GM04504 (cell line): ENCODE measurements around the gene CFHR1.

Experiments used
- DNase-seq: peaks from one replicate; pipeline ENCODE4 v3.0.0-alpha.2; 2012; ENCODE audit warnings: low read depth

Gene CFHR1

DNA sequence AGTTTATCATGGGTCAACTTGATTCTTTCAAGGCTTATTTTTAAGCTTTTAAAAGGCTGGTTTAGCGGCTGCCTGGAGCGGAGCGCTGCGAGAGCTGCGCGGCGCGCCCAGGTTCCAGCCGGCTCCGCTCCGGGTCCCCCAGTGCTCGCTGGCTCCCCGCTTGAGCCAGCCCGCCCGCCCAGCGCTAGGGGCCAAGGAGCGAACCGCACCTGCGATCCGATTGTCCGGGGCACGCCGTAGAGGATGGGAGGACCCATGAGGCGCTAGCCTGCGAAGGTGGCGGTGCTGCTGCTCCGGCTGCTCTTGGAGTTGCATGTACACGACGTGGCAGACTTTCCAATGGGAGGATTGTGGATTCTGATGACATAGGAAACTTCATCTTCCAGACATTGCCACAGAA is 58.4 kb downstream of the CFHR1 start:
- no peak for DNase-seq
